AG08396 (cell line): ENCODE measurements around the gene OXLD1.

Experiments used
- DNase-seq: peaks from one replicate; pipeline ENCODE4 v3.0.0; 2012; ENCODE audit warnings: low spot score, mixed read lengths

OXLD1 gene

DNA sequence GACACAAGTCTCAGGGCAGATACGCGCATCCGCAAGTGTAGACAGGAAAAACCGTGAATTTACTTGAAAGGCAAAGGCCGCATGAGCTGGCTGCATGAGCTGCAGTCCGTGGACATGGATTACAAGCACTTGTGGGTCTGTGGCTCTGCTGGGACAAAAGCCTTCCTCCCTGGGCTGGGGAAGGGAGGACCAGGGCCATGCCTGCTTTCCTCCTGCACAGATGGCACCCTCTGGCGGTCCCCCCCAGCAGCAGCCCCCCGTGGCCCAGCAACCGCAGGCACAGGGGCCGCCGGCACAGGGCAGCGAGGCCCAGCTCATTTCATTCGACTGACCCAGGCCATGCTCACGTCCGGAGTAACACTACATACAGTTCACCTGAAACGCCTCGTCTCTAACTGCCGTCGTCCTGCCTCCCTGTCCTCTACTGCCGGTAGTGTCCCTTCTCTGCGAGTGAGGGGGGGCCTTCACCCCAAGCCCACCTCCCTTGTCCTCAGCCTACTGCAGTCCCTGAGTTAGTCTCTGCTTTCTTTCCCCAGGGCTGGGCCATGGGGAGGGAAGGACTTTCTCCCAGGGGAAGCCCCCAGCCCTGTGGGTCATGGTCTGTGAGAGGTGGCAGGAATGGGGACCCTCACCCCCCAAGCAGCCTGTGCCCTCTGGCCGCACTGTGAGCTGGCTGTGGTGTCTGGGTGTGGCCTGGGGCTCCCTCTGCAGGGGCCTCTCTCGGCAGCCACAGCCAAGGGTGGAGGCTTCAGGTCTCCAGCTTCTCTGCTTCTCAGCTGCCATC lies 35.1 kb upstream of the OXLD1 start:
- DNase-seq = no peak

DNA sequence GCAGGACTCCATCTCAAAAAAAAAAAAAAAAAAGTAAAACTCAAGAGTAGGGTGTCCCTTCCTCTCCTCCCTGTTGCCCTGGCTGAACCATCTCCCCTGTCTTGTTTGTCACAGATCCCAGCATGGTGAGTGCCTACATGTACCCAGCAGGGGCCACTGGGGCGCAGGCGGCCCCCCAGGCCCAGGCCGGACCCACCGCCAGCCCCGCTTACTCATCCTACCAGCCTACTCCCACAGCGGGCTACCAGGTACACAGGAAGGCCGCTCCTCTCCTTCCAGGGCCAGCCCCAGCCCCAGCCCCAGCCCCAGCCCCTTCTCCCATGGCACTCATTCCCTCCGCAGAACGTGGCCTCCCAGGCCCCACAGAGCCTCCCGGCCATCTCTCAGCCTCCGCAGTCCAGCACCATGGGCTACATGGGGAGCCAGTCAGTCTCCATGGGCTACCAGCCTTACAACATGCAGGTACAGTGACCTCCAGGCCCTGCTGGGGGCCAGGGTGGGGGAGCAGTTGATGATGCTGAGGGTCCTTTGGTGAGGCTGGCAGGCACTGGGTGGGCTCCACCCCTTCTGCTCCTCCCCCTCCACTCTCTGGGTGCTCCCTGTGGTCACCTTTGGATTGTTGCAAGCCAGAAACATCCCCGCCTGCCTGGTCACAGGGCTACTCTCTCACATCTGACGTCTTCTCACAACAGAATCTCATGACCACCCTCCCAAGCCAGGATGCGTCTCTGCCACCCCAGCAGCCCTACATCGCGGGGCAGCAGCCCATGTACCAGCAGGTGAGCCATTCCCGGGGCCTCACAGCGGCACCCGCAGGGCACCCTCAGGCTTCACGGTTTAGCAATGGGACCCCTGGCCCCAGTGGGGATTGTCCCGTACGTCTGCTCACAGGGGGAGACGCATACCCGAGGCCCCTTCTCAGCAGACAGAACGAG lies 34.2 kb upstream of the OXLD1 start:
- no peak for DNase-seq

DNA sequence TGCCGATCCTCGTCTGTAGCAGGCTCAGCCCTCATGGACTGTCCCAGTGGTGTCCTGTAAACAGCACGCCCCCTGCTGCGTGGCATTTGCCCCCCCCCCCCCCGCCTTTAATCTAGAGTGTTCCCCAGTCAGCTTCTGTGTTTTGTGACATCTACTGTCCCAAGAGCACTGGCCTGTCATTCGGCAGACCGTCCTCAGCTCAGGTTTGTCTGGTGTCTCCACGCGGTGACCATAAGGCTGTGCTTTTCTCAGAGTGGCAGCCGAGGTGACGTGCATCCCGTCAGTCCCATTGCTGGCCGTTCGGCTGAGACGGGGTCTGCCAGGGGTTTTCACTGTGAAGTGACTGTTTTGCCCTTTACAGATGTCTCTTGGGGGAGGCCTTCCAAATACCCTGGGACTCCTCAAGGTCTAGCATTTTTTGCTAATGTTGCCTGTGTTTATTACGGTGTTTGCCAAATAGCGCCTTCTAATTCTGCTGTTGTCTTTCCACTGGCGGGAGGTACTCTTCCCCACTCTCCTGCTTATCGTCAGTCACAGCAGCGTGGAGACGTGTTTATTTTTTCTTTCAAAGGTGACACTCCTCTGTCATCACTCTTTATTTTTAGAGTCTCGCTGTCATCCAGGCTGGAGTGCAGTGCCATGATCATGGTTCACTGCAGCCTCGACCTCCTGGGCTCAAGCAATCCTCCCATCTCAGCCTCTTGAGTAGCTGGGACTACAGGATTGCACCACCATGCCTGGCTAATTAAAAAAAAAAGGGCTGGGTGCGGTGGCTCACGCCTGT lies 31.0 kb upstream of the OXLD1 start:
- no peak for DNase-seq

DNA sequence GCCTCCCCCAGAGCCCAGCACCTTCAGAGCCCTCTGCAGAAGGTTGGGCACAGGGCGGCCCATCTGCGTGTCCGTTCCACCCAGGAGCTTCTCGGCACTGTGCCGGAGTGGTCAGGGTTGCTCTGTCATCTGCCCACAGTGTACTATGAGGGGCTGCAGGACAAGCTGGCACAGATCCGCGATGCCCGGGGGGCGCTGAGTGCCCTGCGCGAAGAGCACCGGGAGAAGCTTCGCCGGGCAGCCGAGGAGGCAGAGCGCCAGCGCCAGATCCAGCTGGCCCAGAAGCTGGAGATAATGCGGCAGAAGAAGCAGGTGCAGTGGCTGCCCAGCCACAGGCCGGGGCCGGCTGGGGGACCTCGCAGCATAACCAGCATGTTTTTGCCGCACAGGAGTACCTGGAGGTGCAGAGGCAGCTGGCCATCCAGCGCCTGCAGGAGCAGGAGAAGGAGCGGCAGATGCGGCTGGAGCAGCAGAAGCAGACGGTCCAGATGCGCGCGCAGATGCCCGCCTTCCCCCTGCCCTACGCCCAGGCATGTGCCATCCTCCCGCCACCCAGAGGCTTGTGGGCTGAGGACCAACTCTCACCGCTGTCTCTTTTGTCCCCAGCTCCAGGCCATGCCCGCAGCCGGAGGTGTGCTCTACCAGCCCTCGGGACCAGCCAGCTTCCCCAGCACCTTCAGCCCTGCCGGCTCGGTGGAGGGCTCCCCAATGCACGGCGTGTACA lies 30.0 kb upstream of the OXLD1 start:
- no peak for DNase-seq

DNA sequence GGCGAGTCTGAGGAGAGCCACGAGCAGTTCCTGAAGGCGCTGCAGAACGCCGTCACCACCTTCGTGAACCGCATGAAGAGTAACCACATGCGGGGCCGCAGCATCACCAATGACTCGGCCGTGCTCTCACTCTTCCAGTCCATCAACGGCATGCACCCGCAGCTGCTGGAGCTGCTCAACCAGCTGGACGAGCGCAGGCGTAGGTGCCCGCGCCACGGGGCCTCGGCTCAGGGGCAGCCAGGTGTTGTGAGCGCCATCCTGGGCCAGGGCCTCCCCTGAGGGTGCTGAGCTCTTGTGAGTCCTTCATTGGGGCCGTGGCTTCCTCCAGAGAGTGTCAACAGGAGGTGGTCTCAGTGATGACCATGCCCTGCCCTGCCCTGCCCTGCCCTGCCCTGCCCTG lies 29.4 kb upstream of the OXLD1 start:
- no peak for DNase-seq

DNA sequence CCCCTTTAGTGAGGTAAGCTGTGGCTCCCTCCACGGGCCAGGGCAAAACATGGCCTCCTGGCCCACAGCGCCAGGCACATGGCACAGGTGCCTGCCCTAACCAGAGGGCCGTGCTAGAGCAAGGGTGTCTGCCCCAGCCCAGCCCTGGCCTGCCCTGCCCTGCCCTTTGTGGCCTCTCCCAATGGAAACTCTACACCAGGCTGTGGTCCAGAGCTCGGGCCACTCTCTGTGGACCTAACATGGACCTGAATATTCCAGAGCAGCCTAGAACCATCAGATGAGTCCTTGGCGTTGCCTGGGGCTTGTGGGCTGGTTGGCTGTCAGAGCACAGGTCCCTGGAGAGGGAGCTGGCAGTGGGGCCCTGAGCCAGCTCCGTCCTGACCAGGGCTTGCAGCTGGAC lies 28.8 kb upstream of the OXLD1 start:
- DNase-seq = no peak

DNA sequence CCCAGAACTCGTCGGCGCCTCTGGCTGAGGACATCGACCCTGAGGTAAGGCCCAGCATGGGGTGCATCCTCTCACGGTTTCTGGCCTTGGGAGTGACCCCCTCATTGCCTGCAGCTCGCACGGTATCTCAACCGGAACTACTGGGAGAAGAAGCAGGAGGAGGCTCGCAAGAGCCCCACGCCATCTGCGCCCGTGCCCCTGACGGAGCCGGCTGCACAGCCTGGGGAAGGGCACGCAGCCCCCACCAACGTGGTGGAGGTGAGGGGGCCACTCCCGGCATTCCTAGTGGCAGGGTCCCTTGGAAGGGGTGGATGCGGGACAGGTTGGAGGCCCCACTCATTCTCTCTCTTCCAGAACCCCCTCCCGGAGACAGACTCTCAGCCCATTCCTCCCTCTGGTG lies 28.4 kb upstream of the OXLD1 start:
- DNase-seq = no peak

DNA sequence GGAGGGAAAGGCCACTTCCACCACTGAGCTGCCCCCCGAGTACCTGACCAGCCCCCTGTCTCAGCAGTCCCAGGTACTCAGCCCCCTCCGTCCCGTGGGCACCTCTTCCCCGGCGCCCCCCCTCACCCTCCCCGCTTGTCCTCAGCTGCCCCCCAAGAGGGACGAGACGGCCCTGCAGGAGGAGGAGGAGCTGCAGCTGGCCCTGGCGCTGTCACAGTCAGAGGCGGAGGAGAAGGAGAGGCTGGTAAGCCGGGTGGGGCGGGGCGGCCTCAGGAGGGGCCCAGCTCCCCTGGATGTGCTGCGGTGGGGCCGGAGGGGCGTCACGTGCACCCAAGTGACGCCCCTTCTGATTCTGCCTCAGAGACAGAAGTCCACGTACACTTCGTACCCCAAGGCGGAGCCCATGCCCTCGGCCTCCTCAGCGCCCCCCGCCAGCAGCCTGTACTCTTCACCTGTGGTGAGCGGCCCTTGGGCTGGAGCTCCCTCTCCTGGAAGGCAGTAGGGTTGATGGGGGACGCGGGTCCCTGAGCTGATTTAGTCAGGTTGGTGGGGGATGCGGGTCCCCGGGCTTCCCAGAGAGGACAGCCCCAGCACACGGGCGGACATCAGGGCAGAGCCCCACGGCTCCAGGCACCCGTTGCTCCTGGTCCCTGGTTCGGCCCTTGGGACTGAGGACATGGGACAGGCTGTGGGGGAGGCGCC lies 27.3 kb upstream of the OXLD1 start:
- no peak for DNase-seq

DNA sequence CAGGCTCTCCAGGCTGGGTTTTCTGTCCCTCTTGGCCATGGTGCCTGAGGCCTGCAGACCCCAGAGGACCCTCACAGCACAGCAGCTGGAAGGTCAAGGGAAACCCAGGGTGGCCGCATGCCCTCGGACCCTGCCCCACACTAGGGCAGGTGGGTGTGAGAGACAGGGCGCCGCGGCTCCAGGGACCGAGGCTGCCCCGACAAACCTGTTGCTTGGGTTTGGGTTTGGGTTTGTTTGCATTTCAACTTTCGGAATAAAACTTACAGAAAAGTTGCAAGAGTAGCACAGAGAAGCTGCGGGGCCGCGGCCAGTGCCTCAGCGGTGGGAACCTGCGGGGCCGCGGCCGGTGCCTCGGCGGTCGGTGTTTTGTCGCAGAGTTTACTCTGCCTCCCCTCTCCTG lies 25.2 kb upstream of the OXLD1 start:
- DNase-seq = no peak

DNA sequence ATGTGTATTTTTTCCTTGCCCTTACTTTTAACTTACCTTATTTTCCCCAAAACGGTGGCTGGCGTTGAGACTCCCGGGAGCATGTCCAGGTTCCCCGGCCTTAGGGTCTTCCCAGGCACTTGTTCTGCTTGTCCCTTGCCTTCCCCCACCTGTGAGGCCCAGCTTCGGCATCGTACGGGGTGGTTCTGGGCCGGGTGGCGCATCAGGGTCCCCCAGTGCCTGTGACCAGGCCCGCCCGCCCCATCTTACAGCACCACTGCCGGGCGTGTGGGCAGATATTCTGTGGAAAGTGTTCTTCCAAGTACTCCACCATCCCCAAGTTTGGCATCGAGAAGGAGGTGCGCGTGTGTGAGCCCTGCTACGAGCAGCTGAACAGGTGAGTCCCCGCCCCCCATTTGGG lies 24.8 kb upstream of the OXLD1 start:
- no peak for DNase-seq

DNA sequence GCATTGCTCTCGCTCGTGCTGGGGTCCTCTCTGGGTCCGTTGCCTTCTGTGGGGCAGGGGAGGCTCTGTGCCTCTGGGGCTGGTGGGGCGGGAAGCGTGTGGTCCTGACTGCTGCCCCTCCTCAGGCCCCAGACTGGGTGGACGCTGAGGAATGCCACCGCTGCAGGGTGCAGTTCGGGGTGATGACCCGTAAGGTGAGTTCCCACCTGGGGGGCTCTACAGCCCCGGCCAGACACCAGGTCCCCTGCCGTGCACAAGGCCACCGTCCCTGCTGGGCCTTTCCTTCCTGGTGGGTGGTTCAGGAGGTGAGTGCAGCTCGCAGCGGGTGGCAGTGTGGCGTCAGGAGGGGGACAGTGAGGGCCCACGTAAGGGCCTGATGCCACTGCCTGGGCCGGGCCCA lies 24.1 kb upstream of the OXLD1 start:
- no peak for DNase-seq

DNA sequence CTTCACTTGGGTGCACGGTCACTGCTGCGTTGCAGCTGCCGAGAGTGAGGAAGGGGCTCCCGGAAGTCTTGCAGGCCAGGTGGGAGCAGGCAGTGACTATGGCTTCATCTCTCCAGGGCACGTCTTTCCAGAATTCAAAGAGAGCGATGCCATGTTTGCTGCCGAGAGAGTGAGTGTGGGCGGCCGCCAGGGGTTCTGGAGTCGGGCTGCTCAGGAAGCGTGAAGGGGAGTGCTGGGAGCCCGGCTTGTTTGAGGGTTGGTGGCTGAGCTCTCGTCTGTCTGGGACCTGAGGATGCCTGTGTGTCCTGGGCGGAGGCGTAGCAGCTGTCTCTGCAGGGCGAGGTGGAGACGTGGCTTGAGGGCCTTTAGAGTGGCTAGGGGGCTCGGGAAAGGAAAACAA lies 23.7 kb upstream of the OXLD1 start:
- DNase-seq = no peak

DNA sequence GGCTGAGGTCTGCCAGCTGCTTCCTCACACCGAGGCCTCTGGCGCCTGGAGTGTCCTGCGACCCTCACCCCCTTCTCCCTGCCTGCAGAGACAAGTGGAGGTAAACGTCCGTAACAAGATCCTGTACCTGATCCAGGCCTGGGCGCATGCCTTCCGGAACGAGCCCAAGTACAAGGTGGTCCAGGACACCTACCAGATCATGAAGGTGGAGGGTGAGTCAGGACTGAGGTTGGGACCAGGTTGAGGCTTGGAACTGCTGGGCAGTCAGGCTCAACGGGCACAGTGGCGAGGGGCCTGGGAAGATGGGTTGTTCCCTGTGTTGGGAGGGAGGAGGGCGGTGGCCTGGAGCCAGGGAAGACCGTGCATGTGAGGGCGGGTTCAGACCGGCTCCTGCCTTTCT lies 22.2 kb upstream of the OXLD1 start:
- no peak for DNase-seq

DNA sequence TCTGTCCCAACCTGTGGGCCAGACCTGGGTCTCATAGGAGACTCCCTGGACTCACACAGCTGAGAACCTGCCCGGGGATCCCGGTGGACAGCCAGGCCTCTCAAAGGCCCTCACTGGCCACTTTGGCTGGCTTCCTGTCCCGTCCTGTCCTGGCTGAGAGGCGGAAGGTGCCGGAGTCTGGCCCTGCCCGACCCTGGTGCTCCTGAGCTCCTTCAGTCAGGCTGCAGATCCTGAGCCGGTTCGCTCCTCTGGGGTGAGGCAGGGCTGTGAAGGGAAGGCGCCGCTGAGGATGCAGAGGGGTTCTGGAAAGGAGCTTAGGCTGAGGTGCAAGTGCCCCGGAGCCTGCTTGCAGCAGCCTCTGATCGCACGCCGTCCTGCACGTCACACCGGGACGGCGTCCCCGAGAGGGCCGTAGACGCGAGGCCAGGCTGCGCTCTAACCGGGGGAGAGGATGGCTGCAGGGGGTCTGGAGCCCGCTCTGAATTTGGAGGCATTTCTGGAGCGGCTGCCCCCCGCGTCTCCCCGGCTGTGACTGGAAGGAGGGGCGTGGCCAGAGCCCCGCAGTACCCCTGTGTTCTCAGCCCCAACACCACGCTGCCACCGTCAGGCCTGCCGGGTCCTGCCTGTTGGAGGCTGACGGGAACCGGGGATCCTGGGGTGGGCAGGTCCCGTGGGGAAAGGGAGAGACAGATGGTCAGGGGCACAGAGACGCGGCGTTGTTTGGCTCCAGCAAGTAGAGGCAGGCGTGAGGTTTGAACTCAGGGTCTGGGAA lies 21.6 kb upstream of the OXLD1 start:
- DNase-seq = no peak

DNA sequence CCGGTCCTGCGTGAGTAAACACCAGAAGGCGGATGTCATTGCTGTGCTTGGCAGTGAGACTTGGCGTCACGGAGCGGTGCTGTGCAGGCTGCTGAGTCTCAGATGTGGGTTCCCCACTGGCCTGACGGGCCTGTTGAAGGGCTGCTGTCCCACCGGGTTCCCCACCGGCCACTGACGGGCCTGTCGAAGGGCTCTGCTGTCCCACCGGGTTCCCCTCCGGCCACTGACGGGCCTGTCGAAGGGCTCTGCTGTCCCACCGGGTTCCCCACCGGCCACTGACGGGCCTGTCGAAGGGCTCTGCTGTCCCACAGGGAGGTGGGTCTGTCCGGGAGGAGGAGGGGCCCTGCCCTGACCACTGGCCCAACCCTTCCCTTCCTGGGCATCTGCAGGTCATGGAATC lies 20.2 kb upstream of the OXLD1 start:
- no peak for DNase-seq

DNA sequence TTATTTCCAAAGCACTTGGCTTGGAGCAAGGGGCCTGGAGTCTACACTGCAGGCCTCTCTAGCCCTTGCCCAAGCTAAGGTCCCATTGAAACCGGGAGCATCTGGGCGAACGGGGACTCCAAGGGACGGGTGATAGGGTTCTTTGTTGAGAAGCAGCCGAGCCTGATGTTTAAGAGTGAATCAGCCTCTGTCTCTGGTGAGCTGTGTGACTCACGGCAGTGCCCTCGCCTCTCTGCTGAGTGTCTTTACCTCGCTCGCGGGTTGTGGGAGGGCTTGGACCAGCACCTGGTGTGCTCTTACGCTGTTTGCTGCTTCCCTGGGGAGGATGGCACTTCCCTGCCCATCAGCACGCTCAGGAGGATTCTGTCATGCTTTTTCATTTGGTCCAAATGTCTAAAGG lies 18.7 kb upstream of the OXLD1 start:
- peak; percentile 83 for DNase-seq

DNA sequence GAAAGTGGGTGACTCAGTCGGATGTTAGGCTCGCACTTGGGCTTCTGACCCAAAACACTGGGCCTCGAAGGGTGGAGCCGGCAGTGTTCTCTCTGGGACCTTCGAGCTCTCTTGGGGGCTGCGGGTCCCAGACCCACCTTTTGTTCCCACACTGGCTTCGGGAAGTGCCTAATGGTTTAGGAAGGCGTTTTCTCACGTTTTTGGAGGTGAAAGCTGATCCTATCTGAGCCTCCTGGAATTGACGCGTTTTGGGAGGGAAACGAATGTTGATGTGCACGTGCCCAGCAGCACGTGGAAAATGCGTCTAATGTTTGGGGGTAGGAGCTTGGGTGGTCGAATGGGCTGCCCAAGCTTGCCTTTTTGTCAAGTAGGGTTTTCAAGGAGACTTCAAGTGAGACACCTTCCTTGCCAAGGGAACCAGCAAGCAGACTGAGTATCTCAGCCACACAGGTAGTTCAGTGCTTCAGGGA lies 18.1 kb upstream of the OXLD1 start:
- no peak for DNase-seq

DNA sequence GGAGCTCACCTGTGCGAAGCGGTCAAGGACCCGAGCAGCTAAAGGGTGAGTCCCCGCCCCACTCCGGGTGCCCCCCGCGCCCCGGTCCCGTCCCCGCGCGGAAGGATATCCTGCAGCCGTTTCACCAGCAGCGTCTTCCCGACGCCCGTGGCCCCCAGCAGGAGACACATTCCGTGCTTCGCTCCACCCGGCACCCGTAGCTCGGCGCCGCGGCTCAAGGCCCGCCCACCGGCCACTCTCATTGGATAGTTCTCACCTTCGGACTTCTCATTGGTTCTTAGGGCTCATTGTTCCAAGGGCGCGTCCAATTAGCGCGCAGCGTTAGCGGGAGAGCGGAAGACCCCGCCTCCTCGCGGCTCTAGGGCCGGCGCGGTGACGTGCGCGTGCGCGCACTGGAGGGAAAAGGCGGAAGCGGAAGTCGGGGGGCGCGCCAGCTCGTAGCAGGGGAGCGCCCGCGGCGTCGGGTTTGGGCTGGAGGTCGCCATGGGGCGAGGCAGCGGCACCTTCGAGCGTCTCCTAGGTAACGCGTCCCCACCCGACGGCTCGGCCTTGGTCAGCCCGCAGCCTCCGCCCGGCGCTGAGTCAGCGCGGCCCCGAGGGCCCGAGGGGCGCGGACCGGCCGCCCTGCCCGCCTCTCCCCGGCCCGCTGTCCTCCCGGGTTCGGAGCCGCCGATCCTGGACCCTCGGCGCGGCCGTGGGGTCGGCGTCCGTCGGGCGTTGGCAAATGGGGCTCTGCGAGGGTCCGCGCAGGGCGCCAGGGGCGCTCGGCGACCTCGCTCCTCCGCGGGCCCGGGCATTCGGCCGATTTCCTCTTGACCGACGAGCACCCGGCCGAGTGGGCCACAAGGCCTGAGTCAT lies 17.4 kb upstream of the OXLD1 start, which contains the start of the genes ARL16 and HGS:
TSS of gene ARL16 (minus strand) at position 214 of the 858 bp plus-strand sequence. CDS start at position 170, 44 bp downstream.
TSS of gene HGS (plus strand) at position 428 of the 858 bp plus-strand sequence. CDS start at position 484, 56 bp downstream.
- peak; percentile 100 for DNase-seq

DNA sequence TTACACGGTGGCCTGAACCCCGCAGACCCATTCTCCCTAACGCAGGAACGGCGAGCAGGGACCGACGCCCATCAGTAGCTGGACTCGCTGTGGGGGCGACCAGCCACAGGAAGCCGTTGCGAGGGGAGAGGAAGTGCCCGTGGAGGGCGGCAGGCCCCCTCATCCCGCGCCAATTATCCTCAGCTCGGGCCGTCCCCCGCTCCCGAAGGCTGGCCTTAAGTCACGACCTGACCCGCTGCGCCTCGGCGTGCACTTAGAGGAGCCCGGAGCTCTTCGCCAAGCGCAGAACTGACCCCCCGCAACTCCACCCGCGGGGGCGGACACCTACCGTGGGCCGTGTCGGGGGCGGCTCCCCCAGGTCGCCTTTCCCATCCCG lies 16.8 kb upstream of the OXLD1 start:
- DNase-seq = no peak
